NOMO-1 treated with DMSO at 0.1 percent for 48 hours (cell line): ENCODE results near the gene TBC1D19.
A peak's percentile ranks its signal among the peaks of the same experiment; 100 is the strongest.
"Not testable (repeated sequence)": the region's sequence is repeated elsewhere in the genome, so short reads cannot be mapped to it uniquely, and the experiment has no call there.

ENCODE experiments used
- DNase-seq: peaks from one replicate; lab custom pipeline; 2025; ENCODE audit not compliant: unreplicated experiment; lab: John Stamatoyannopoulos, UW

The TBC1D19 gene

DNA sequence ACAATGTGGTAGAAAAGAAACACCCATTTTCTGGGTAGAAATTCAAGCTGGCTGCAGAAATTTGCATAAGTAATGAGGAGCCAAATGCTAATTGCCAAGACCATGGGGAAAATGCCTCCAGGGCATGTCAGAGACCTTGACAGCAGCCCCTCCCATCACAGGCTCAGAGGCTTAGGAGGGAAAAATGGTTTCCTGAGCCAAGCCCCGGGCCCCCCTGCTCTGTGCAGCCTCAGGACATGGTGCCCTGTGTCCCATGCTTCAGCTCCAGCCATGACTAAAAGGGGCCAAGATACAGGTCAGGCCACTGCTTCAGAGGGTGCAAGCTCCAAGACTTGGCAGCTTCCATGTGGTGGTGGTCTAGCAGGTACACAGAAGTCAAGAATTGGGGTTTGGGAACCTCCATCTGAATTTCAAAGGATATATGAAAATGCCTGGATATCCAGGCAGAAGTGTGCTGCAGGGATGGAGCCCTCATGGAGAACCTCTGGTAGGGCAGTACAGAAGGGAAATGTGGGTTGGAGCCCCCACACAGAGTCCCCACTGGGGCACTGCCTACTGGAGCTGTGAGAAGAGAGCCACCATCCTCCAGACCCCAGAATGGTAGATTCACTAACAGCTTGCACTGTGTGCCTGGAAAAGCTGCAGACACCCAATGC, 95.3 kb downstream of the TBC1D19 start:
- not testable (repeated sequence) for DNase-seq

DNA sequence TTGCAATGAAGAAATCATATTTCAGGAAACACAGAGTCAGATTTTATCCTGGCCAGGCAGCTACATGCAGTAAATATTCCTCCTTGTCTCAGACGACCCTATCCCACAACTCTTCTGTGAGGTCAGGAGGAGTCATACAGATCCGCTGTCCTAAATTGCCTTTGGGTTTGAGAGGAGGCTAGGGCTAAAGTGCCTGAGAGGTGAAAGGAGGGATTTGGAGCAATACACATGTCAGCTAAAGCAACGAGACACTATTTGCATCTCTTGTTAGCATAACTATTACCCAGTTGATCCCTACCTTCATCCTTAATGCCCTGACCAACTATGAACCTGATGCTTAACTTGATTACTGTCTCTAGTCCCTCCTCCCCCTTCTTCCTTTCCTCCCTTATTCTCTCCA, 98.6 kb downstream of the TBC1D19 start:
- DNase-seq, result no peak

DNA sequence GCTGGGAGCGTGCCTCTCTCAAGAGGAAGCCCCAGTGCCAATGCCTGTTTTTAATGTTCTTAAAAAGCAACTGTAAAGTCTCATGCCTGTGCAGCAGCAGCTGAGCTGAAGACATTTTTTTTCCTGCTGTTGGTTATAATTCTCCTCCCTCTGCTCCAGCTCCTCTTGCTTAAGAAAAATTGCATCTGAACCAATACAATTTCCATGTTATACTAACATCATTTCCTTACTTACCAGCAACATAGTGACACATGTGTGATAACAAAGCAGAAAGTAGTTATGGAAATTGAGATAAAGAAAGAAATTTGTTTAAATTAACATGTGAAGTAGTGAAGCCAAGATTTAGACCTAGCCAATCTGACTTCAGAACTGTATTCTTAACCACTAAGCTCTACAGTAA, 101.4 kb downstream of the TBC1D19 start:
- no peak for DNase-seq

DNA sequence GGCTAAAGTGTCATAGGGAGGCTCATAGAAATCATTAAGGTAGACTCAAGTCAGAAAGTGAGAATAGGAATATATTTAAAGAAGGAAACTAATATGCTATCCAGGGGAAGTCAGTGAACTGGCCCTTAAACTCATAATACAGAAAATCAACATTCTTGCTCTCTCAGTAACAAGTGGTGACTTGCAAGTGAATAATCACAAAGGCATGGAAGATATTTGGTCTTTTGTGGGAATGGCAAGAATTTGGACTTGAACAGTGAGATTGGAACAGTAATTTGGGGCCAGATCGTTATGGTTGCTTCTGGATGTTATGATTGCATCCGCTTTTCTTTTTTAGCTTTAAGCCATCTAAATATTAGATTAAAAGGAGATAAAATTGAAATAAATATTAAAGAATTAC, 103.8 kb downstream of the TBC1D19 start:
- DNase-seq, result no peak

DNA sequence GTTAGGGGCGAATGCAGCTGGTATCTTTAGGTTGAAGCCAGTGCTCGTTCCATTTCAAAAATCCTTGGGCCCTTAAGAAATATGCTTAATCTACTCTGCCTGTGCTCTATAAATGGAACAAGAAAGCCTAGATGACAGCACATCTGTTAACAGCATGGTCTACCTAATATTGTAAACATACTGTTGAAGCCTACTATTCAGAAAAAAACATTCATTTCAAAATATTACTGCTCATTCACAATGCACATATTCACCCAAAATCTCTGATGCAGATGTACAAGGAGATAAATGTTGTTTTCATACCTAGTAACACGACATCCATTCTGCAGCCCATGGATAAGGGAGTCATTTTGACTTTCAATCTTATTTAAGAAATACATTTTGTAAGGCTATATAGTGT, 106.6 kb downstream of the TBC1D19 start:
- DNase-seq, result no peak

DNA sequence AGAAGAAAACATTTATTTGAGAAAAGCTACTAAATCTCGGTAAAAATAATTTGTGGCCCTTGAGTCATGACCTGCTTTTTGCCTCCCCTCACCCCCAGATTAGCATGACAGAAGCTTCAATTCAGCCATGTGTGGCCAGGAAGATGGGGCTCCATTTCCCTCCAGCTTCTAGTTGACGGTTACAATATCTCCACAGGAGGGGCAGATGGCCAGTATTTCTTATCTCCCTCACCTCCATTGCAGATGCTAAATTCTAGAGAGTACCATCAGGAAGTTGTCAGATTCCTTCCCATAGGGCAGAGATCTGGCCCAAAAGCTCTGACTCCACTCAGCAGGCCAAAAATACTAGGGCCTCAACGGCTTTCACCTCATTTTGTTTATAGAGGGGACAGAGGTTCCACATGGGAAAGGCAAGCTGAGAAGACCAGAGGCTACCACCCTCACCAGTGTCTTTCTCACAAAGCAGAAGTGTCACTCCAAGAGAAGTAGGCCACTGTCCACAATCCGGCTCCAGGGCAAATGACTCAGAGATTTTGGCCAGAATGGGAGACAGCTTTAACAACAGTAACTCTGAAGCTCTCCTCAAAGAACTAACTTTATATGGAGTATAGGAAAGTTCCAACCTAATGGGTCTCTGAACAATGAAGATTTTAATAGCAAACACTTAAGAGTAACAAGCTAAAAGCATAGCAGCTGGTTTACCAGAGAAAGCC, 108.3 kb downstream of the TBC1D19 start:
- DNase-seq, result no peak

DNA sequence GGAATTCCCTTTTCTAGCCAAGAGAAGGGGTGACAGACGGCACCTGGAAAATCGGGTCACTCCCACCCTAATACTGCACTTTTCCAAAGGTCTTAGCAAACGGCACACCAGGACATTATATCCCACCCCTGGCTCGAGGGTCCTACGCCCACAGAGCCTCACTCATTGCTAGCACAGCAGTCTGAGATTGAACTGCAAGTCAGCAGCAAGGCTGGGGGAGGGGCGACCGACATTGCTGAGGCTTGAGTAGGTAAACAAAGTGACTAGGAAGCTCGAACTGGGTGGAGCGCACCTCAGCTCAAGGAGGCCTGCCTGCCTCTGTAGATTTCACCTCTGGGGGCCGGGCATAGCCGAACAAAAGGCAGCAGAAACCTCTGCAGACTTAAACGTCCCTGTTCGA, 110.2 kb downstream of the TBC1D19 start:
- not testable (repeated sequence) for DNase-seq

DNA sequence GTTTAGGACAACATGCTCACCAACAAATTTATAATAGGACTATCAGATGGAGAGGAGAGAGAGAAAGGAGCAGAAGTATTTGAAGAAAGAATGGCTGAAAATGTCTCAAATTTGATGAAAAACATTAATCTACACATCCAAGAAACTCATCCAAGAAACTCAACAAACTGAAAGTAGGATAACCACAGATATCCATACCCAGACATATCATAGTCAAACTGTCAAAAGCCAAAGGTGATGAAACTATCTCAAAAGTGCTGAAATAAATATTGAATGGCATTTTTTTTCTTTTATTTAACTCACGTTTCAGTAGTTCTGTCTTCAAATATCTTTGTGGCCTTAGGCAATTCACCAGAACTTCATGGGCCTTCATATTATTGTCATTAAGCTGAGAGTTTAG, 116.2 kb downstream of the TBC1D19 start:
- no peak for DNase-seq

DNA sequence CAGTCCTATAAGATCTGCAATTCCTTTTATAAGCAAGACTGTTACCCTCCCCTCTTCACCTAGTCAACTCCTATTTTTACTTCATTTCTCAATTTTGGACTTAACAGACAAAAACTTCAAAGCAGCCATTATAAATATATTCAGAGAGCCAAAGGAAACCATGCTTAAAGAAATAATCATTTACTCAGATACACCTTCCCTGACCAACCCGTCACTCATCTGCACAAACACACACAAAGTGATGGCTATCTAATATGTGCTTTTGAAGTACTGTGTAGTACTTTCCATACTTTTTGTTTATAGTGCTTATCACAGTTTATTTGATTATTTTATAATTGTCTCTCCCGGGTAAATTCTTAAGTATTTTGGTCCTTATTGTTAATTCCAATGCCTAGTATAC, 117.2 kb downstream of the TBC1D19 start:
- no peak for DNase-seq

DNA sequence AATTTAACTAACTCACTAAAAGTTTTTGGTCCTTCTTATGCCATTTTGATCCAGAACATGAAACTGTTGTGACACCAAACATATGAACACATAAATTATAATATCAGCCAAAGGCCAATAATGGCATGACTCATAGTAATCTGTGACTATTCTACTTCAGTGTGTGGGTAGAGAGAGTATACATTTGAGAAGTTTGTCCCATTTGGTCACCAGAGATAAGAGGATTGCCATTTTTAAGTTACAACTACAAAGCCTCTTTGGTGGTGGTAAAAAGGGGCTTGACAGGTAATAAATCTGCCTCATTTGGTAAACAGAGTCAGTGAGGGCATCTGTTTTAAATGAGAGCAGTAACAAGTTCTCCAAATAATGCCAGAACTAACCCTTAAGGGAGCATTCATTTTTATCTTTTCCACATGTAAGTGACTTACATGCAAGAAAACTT, 117.9 kb downstream of the TBC1D19 start:
- no peak for DNase-seq

DNA sequence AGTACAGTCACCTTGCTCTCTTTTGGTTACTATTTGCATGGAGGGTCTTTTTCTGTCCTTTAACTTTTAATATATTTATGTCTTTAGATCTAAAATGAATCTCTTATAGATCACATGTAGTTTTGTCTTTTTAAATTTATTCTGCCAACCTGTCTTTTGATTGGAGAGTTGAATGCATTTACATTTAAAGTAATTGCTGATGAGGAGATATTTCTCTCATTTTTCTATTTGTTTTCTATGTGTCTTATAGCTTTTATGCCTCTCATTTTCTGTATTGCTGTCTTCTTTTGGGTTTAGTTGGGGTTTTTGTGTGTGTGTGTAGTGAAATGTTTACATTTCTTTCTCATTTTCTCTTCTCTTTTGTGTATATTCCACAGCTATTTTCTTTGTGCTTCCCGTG, 123.5 kb downstream of the TBC1D19 start:
- DNase-seq, result no peak

DNA sequence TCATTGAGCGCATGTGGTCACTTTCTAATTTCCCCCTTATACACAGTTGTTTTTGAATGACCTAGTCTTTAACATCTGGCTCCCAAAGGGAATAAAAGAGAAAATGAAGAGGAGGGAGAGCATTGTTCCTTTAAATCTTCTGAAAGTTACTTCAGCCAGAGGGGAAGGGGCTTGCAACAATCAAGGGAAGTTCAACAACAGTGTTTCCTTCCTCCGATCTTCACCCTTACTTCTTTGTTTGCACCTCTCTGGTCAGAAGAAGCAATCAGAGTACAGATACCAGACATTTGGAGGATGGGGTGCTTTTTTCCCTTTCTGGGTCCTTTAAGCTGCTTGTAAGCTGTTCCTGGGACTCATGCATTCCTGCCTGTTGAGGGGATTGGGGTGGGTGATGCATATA, 125.4 kb downstream of the TBC1D19 start:
- DNase-seq, result no peak

DNA sequence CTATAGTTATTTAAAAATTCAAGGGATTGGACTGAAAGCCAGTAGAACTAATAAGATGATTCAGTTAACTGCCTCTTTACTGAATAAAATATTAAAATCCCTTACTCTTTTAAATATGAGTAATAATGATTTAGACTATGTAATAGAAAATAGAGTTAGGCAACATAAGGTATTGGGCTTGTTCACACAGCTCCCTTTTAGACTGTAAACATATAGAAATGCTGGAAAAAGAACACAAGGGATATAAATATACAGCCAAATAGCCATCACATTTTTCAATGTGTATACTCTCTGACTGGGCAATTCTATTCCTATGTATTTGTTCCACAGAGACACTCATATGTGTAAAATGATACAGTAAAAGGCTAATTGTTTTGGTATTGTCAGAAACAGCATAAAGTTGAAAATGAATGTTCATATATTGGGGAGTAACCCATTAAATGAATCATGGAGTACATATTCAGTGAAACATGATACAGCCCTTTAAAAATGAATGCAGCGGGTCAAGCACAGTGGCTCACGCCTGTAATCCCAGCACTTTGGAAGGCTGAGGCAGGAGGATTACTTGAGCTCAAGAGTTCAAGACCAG, 129.8 kb downstream of the TBC1D19 start:
- DNase-seq, result no peak

DNA sequence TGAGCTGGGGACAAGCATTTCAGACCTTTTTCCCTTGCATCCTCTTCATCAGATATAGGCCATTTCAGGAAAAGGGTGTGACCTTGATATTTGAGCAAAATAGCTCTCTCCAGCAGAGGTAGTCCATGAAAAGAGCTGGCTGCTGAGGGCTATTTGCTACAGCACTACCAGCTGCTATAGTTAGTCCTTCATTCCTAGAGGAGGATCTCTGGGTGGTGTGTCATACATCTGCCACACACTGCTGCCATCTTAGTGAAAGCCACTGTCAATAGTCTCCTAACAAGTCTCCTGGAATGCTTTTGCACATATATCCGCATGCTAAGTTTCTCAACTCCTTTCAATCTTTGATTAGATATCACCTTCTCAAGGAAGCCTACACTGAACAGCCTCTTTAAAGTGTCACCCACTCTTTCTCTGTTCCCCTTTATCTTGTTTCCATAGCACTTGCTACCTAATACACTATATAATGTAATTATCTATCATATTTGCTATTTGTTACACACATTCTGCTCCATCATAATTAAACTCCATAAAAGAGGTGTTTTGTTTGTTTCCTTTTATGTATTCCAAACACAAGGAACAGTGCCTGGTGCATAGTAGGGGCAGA, 131.9 kb downstream of the TBC1D19 start:
- no peak for DNase-seq

DNA sequence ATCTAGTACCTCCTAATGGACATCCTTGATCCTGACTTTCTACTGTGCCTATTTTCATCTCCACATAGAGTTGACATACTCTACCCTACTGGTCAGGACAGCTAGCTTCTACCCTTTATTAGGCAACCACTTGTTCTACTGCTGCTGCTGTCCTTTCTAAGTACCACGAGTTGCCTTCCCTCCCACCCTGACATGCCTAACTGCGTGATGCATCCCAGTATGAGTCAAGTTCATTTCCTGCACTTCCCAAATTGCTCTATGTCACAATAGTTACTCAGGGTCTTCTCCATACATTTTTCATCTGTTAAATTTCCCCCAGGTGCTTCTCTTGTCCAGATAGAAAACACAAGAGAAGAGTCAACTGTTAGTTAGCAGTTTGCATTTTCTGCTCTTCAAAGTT, 133.4 kb downstream of the TBC1D19 start:
- no peak for DNase-seq

DNA sequence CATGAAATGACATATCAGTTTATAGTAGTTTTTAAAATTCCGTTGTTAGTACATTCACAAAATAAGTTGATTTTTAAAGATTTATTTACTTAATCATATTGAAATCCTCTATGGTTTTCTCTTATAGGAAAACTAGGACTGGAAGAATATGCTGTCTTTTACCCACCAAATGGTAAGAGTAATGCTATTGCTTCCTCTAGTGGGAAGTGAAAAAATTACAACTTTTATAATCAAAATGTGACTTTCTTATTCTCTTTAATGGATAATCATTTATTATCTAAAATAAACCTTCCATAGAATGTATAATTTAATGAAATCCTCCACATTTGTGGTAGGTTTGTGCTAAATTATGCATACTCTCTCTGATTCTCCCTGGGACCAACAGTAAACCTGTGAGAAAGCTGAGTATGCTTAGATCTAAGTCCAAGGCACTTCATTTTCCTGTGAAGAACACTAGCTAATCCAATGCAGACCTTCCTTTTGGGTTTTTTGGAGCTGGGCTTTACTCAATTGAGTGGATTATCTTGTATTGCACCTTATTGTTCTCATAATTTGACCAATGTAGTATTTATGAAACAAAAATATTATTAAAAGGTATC, 136.2 kb downstream of the TBC1D19 start:
- DNase-seq, result peak; percentile 6

DNA sequence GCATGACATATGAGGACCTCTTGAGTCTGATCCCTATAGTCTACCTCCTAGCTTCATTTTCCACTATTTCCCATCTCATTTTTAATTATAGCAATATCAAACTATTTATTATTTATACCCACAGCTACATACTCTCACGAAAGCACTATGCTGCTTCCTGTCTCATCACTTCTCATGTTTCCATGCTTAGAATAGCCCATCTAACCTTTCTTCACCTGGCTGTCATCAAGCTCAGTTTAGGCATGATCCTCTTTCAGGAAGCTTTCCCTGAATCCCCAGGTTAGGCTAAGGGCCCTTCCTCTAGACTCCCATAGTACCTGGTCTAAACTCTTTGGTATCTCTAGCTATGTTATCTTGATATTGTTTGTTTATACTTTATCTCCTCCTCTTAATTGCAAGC, 137.8 kb downstream of the TBC1D19 start:
- no peak for DNase-seq

DNA sequence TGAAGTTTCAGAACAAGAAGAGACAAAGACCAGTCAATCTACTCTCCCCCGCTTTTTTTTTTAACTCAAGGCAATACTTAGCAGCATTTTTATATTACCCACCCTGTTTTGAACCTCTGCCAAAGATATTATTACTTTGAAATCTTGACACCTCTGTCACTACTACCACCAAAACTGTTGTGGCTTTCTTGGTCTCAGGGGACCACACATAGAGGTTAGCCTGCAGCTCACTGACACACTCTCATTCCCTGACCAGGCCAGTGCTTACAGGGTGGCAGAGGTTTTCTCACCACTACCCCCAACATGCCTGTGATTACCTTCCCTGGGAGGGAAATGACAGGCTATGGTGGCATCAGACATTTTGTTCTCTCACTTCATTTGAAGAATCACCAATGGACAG, 139.3 kb downstream of the TBC1D19 start:
- DNase-seq, result no peak

DNA sequence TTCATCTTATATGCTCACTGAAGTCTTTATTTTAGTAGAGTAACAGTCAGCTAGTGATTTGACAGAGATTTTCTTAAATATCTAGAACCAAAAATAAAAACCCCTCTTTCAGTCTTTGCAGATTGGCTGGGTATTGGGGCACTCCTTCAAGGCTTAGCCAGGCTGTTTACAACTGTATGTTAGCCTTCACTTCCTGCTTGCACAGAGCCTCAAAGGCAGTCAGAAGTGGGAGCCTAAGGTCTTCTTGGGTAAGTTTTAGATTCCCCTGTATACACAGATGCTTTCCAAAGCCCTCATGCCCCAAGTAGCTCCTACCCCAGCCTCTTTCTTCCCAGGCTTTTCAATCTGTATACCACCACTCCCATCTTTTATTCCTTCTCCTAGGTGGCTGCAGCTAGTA, 140.7 kb downstream of the TBC1D19 start:
- no peak for DNase-seq

DNA sequence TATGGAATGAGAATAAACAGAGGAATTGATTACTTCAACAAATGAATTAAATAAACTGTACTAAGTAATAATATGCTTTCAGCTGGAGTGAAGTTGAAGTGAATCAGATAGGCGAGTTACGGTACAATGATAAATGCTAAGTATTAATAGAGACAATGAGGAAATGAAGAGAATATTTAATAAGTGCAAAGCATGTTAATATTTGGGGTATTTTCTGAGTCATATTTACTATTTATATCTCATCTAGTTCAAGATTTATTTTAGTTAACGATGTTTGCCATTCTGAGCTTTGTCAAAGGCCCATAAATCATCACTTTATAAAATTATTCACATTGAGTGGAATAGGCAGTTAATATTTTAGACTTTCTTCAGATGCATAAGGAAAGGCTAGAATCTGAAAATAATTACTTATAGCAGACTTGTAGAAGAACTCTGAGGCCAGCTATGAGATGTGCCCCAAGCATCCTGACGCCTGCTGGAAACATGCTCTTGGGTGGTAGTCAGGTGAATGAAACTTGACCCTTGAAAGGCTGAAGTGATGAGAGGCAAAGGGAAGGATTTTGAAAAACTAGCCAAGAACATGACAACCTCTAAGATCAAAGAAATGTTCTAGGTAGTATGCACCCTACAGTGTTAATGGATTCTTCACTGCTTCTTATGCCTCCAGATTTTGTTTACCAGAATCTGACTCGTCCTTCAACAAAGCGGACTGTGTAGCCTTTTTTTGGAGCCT, 142.9 kb downstream of the TBC1D19 start:
- DNase-seq, result no peak

DNA sequence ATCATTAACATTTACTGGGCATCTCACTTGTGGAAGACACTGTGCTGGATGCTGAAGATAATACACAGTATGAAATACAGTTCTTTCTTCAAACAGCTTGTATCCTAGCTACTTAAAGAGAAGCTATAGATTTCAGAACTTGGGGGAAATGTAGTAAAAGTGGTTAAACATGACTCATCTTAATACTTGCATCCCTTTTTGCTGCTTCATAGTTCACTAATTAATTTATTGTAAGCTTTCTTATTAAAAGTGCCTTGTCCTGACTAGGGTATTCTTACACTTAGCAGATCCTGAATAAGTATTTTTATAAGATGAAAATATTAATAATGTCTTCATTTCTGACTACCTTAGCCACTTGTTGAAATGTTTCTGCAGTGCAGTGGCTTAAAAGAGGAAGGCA, 144.0 kb downstream of the TBC1D19 start:
- peak; percentile 65 for DNase-seq
